H1 (cell line): Measurements from ENCODE around the gene NAV3.

Source experiments
- CHD2 ChIP-seq: IDR thresholded peaks from 2 replicates; pipeline ENCODE4 v1.6.1; 2012; ENCODE audit warnings: low read length, improper control_type of control experiment
- EP300 ChIP-seq, 2 experiments: IDR thresholded peaks; 1 replicate in 1 of 2; 2 replicates in 1 of 2; pipeline ENCODE4 v1.6.1; 2011 to 2012; ENCODE audit warnings: low read depth in 2 of 2, low read length in 2 of 2, mild to moderate bottlenecking in 2 of 2, borderline replicate concordance in 1 of 2, inconsistent platforms in 1 of 2, moderate library complexity in 1 of 2
- POLR2A ChIP-seq, 2 experiments: IDR thresholded peaks; 1 replicate in 1 of 2; 2 replicates in 1 of 2; pipeline ENCODE4 v1.6.1; 2011; ENCODE audit warnings: low read depth in 2 of 2, low read length in 2 of 2, mild to moderate bottlenecking in 2 of 2; ENCODE audit errors: control extremely low read depth in 1 of 2
- TF ChIP-seq, protein P1 (sequence below), 3 experiments: IDR thresholded peaks; 1 replicate in 2 of 3; 2 replicates in 1 of 3; pipeline versions ENCODE4 v1.5.1 to v1.6.1; 2011; ENCODE audit warnings: low read length in 3 of 3, mild to moderate bottlenecking in 3 of 3, inconsistent platforms in 2 of 3, low read depth in 1 of 3, moderate library complexity in 1 of 3; ENCODE audit not compliant: insufficient read depth in 1 of 3; ENCODE audit errors: control extremely low read depth in 1 of 3
- TF ChIP-seq, protein P2 (sequence below): IDR thresholded peaks from 2 replicates; pipeline ENCODE4 v1.6.1; 2011; ENCODE audit warnings: low read length, improper control_type of control experiment

DNA sequence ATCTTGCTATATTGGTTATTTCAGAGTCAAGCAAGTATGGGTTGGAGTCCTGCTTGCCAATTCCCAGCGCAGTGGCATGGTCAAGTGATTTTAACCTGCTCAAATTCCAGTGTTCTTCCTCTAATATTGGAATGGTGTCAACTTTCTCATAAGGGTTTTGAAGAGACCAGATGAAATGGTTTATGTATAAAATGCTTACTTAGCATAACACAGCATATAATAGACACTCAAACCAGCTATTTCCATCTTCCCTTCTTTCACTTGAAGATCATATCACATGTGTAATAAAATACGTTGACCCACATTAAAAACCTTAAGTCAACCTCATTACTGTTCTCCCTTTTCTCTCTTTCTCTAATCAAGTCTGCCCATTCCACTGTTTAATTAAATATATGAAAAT lies 144.0 kb downstream of the NAV3 start:
- TF ChIP-seq EP300 (IDR thresholded peaks at IDR 0.05; ENCODE audit: borderline replicate concordance in 1 of 2, low read depth in 2 of 2, low read length in 2 of 2): no peak
- no peak for TF ChIP-seq CHD2
- TF ChIP-seq, protein P1, sequence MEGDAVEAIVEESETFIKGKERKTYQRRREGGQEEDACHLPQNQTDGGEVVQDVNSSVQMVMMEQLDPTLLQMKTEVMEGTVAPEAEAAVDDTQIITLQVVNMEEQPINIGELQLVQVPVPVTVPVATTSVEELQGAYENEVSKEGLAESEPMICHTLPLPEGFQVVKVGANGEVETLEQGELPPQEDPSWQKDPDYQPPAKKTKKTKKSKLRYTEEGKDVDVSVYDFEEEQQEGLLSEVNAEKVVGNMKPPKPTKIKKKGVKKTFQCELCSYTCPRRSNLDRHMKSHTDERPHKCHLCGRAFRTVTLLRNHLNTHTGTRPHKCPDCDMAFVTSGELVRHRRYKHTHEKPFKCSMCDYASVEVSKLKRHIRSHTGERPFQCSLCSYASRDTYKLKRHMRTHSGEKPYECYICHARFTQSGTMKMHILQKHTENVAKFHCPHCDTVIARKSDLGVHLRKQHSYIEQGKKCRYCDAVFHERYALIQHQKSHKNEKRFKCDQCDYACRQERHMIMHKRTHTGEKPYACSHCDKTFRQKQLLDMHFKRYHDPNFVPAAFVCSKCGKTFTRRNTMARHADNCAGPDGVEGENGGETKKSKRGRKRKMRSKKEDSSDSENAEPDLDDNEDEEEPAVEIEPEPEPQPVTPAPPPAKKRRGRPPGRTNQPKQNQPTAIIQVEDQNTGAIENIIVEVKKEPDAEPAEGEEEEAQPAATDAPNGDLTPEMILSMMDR (IDR thresholded peaks at IDR 0.05; ENCODE audit: control extremely low read depth in 1 of 3, insufficient read depth in 1 of 3, low read depth in 1 of 3, low read length in 3 of 3): no peak
- TF ChIP-seq, protein P2, sequence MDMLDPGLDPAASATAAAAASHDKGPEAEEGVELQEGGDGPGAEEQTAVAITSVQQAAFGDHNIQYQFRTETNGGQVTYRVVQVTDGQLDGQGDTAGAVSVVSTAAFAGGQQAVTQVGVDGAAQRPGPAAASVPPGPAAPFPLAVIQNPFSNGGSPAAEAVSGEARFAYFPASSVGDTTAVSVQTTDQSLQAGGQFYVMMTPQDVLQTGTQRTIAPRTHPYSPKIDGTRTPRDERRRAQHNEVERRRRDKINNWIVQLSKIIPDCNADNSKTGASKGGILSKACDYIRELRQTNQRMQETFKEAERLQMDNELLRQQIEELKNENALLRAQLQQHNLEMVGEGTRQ: no peak
- TF ChIP-seq POLR2A (IDR thresholded peaks at IDR 0.05; ENCODE audit: control extremely low read depth in 1 of 2, low read depth in 2 of 2, low read length in 2 of 2): no peak
